HFFc6 (cell line): ENCODE measurements around the gene VWA3A. TPM values are rescaled to one million over a fixed set of nuclear protein-coding genes. Genes with fewer than 3 reads are reported as not detected.

Source experiments
- DNase-seq: peaks from one replicate; pipeline ENCODE4 v3.0.0-alpha.2; 2018
- H3K27ac Mint-ChIP-seq: 2 replicates; pipeline ENCODE4 v1.8.0; 2020; ENCODE audit warnings: mild to moderate bottlenecking, mixed read lengths
- H3K27me3 Mint-ChIP-seq: 2 replicates; pipeline ENCODE4 v1.8.0; 2021; ENCODE audit warnings: mild to moderate bottlenecking, moderate library complexity, mixed read lengths; ENCODE audit not compliant: insufficient read depth
- H3K36me3 Mint-ChIP-seq: 2 replicates; pipeline ENCODE4 v1.8.0; 2021; ENCODE audit warnings: low read depth, mixed read lengths
- H3K4me1 Mint-ChIP-seq: 2 replicates; pipeline ENCODE4 v1.8.0; 2020; ENCODE audit warnings: low read depth, mixed read lengths
- H3K4me3 Mint-ChIP-seq: 2 replicates; pipeline ENCODE4 v1.8.0; 2020; ENCODE audit warnings: mild to moderate bottlenecking, moderate library complexity, mixed read lengths
- H3K9me3 Mint-ChIP-seq: 2 replicates; pipeline ENCODE4 v1.8.0; 2020; ENCODE audit warnings: mild to moderate bottlenecking, mixed read lengths
- CTCF ChIP-seq: fragments of 200-600 bp; sonication (generic); IDR thresholded peaks from 2 replicates; pipeline ENCODE4 v1.5.0; 2021; ENCODE audit warnings: antibody characterized with exemption, mild to moderate bottlenecking
- total RNA-seq, 6 experiments: library from RNA; stranded (reverse); fragmentation: NEBNext Ultra II Directional; extraction: Animal tissue kit (Norgen Biotek cat#: 25700); gene quantifications; 2 replicates in 1 of 6; 3 replicates in 5 of 6; pipeline ENCODE4 v1.2.3, GENCODE V29; 2021

Gene VWA3A
- total RNA-seq, 6 experiments from 2014 or later, result 0.09 to 0.41 TPM; not detected in 4

DNA sequence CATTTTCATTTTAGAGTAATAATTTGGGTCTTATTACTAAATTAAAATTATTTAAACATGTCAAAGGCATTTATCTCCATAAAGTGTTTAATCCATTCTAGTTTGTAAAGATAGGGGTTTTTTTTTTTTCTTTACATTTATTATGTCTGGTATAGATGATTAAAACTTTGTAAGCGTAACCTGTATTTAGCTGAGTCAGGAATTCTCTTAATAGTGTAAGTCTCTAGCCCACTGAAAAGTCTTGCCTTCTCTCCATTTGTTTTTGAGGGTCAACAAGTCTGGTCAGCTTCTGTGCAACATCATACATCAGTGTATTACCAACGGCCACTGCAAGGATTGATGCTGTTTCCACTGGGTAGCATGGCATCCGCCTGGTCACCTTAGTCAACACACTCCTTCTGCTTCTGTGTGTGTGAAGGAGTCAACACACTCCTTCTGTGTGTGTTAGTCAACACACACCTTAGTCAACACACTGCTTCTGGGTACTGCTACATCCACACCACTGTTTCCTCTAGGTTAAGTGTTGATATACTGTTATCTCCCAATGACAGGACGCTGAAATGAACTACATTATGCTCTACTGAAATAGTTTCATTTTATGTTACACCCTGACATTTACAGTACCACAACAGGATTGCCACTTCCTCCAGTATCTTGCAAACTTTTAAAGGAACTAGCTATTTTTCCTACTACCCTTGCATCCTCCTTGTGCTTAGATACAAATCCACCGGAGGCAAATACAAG is 37.3 kb upstream of the VWA3A start:
- H3K4me1 Mint-ChIP-seq, result peaks cover 20% of the 10 kb centered on the region
- no peak for TF ChIP-seq CTCF
- peaks cover 23% of the 10 kb centered on the region for H3K36me3 Mint-ChIP-seq
- no peak for DNase-seq
- H3K9me3 Mint-ChIP-seq, result no peaks in the 10 kb centered on the region
- H3K27ac Mint-ChIP-seq, result no peak overlapping the region
- H3K4me3 Mint-ChIP-seq, result no peak overlapping the region
- H3K27me3 Mint-ChIP-seq, result no peaks in the 10 kb centered on the region

DNA sequence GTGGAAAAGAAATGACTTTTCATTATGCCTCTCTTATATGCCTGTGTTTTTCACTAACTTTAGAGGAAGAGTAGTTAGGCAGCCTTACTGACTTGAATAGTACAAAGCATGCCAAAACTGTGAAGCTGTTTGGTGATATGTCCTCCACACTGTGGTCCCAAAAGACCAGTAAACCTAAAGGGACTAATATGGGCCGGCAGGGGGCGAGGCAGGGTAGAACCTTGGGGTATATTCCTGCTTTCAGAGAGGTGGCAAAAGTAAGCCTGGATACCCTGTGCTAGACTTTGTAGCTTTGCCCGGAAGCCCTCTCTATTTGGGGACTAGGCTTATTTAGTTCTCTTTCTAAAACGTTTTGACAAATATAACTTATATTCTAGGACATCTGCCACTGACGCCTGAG is 36.5 kb upstream of the VWA3A start:
- no peak; the same call in 1 of the 2 replicates for TF ChIP-seq CTCF
- Mint-ChIP-seq H3K27me3 (no peaks in the 10 kb centered on the region), H3K36me3 (peaks cover 23% of the 10 kb centered on the region), H3K27ac (no peak overlapping the region), H3K9me3 (no peaks in the 10 kb centered on the region), H3K4me3 (no peak overlapping the region), H3K4me1 (peaks cover 20% of the 10 kb centered on the region)
- DNase-seq, result no peak

DNA sequence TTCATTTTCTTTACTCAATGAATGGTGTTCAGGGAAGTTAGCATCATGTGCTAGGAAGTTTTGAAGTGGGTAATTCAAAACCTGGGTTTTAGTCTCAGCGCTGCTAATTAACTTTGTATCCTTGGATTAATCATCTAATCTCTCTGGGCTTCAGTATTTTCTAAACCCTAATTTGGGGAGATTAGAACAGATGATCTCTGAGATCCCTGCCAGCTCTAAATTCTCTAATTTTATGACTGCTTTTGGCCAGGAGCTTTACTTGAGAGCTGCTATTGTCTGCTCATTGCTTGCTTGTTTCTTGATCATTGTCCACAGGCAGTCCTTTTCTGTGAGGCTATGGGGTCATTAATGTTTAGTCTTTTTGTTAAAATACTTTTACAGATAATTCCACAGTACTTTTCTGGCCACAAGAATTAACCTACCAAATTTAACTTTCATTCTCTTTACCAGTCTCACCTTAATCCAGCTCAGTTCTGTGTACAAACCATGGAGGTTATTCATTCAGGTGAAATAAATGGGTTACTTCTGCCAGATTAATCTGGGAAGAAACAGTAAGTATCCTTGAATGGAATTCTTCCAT is 28.4 kb upstream of the VWA3A start:
- Mint-ChIP-seq H3K27me3 (no peaks in the 10 kb centered on the region; the same call in 1 of the 2 replicates), H3K36me3 (peaks cover 32% of the 10 kb centered on the region), H3K4me1 (peaks cover 27% of the 10 kb centered on the region), H3K9me3 (peaks cover 14% of the 10 kb centered on the region), H3K27ac (no peak overlapping the region; the same call in 1 of the 2 replicates), H3K4me3 (no peak overlapping the region)
- no peak for DNase-seq
- no peak for TF ChIP-seq CTCF

DNA sequence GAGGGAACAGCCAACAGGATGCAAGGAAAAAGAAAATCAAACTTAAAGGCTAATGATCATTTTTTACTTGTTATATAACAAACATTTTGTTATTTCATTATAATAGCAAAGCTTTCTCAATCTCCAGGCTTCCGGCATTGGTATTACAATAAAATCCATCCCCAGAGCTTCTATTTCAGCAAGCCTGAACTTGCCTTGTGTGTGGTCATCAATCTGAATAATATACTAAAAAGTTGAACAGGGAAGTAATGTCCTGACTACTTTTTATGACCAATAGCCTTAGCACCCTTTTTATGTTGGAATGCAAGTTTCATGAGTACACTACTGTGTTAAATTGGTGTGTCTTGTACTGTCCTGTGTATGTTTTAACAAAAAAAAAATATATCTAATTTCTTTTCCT is 27.1 kb upstream of the VWA3A start:
- Mint-ChIP-seq H3K27ac (peak overlapping the region; percentile 19; the same call in 1 of the 2 replicates), H3K4me3 (no peak overlapping the region), H3K36me3 (peaks cover 28% of the 10 kb centered on the region), H3K27me3 (no peaks in the 10 kb centered on the region; the same call in 1 of the 2 replicates), H3K9me3 (peaks cover 14% of the 10 kb centered on the region), H3K4me1 (peaks cover 27% of the 10 kb centered on the region)
- no peak for TF ChIP-seq CTCF
- no peak for DNase-seq

GRCh38 chr16:22070361-22071330 is 21.7 kb upstream of the VWA3A start:
- no peak overlapping the region for H3K4me3 Mint-ChIP-seq
- H3K27me3 Mint-ChIP-seq, result no peaks in the 10 kb centered on the region; the same call in 1 of the 2 replicates
- no peak for DNase-seq
- peaks cover 31% of the 10 kb centered on the region for H3K4me1 Mint-ChIP-seq
- H3K36me3 Mint-ChIP-seq, result peaks cover 42% of the 10 kb centered on the region
- no peak overlapping the region for H3K27ac Mint-ChIP-seq
- H3K9me3 Mint-ChIP-seq, result peaks cover 14% of the 10 kb centered on the region
- no peak for TF ChIP-seq CTCF
